Lower lobe of right lung (tissue), 2 donors: ENCODE data around the gene RCAN3. TPM values are rescaled to one million over a fixed set of nuclear protein-coding genes. Genes with fewer than 3 reads are reported as not detected.

Source experiments
- ATAC-seq, 2 donors: fragments of 200-7000 bp; cut with Tn5 transposase; one replicate each; pipeline ENCODE4 v1.9.1; 2020 to 2022; ENCODE audit warnings: mild to moderate bottlenecking in 2 of 2, moderate library complexity in 2 of 2
- DNase-seq: peaks from one replicate; pipeline ENCODE4 v3.0.0-alpha.2; 2020
- H3K27ac ChIP-seq: fragments of 200-600 bp; one replicate; pipeline ENCODE4 v1.8.0; 2022
- H3K27me3 ChIP-seq: fragments of 200-600 bp; one replicate; pipeline ENCODE4 v1.8.0; 2022; ENCODE audit warnings: low read depth
- H3K36me3 ChIP-seq: fragments of 200-600 bp; one replicate; pipeline ENCODE4 v1.8.0; 2022; ENCODE audit warnings: mild to moderate bottlenecking
- H3K4me1 ChIP-seq: fragments of 200-600 bp; one replicate; pipeline ENCODE4 v1.8.0; 2022
- H3K4me3 ChIP-seq: fragments of 200-600 bp; one replicate; pipeline ENCODE4 v1.8.0; 2022; ENCODE audit warnings: mild to moderate bottlenecking
- H3K9me3 ChIP-seq: fragments of 200-600 bp; one replicate; pipeline ENCODE4 v1.8.0; 2022
- CTCF ChIP-seq: fragments of 200-600 bp; IDR thresholded peaks from one replicate; pipeline ENCODE4 v1.8.0; 2022; ENCODE audit warnings: antibody characterized with exemption, mild to moderate bottlenecking
- intact Hi-C: fragments of 100-400 bp; cut with DNase I; formaldehyde crosslinking; loops from one replicate; pipeline ENCODE4 v1.11.0; 2022
- total RNA-seq: library from RNA; stranded (reverse); fragmentation: NEBNext Ultra II Directional; extraction: Animal tissue kit (Norgen Biotek cat#: 25700); gene quantifications from one replicate; pipeline ENCODE4 v1.2.1, GENCODE V29; 2021
- donor health status: DM: no; HTN: yes; CAD: no; lungs with severe emphysema.

RCAN3 gene
- total RNA-seq, 1 donor from 2014 or later = 16.7 TPM

GRCh38 chr1:24575905-24576587 lies 73.4 kb downstream of the RCAN3 start:
- H3K36me3 ChIP-seq = no peaks in the 10 kb centered on the region
- TF ChIP-seq CTCF = no peak
- ATAC-seq (peak; percentile 62 to 73), DNase-seq (no peak)
- H3K9me3 ChIP-seq = no peaks in the 10 kb centered on the region
- intact Hi-C loops = no loop called here
- no peaks in the 10 kb centered on the region for H3K4me1 ChIP-seq
- H3K27me3 ChIP-seq = no peaks in the 10 kb centered on the region
- no peak overlapping the region for H3K4me3 ChIP-seq
- H3K27ac ChIP-seq = no peak overlapping the region

DNA sequence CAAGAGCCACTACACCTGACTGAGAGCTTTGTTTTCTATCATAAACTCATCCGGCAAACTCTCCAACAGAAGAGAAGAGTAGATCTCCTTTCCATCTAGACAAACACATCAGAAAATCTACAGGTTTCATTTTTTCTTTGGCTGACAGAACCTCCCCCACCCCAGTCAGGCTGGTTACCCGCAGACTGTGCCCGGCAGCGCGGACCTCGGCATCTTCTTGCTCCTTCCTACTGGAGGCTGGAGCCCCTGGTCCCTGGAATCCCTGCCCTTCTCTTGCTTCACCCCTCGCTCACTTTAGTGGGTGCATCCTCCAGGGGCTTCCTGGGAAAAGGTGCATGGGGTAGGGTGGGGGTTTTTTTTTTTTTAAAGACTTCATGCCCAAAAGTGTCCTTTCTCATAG lies 76.2 kb downstream of the RCAN3 start:
- no peak overlapping the region for H3K4me3 ChIP-seq

DNA sequence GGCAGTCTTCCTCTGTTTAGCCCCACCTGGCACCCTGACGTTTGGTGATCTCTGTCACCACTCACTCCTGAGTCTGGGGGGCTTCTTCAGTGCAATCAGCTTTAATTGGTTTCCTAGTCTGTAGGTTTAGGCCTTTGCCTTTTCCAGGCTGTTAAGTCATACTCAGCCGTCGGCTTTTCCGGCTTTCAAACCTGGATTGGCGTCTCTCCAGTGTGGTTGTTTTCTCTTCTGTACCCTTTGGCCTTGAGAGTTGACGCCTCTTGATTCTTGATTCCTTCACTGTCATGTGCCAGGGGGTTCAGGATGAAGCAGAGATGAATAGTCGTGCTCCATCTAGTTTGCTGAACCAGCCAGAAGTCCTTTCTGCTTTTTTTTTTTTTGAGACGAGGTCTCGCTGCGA lies 78.1 kb downstream of the RCAN3 start:
- ATAC-seq (no peak), DNase-seq (no peak)
- Histone ChIP-seq H3K36me3 (no peaks in the 10 kb centered on the region), H3K27ac (no peak overlapping the region), H3K27me3 (no peaks in the 10 kb centered on the region), H3K4me1 (no peaks in the 10 kb centered on the region), H3K4me3 (no peak overlapping the region), H3K9me3 (no peaks in the 10 kb centered on the region)
- intact Hi-C loops = no loop called here
- no peak for TF ChIP-seq CTCF

More for the DNA sequence above, 76.2 kb downstream of the RCAN3 start:
- Histone ChIP-seq H3K4me1 (no peaks in the 10 kb centered on the region), H3K36me3 (no peaks in the 10 kb centered on the region), H3K9me3 (no peaks in the 10 kb centered on the region), H3K27me3 (no peaks in the 10 kb centered on the region), H3K27ac (no peak overlapping the region)
- TF ChIP-seq CTCF = no peak
- no peak for ATAC-seq
- DNase-seq = no peak
- intact Hi-C loops = no loop called here

DNA sequence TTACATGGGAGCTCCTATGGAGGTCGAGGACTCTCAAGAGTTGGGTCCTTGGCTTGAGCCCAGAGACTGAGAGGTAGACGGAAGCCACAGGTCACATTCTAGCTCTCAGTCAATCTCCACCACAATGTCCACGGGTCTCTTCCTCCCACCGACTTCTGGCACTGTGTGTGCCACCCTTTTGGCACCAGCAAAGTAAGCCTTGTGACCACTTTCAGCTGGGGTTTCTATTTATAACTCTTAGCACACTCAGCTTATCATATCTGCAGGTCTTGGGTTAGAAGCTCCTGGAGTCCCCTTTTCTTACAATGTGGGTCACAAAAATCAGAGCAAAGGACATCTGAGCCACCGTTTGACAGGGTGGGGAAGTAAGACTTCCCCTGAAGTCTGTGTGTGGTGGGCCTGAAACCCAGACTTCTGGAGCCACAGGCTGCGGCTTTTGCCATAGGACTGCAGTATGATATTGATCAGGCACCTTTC lies 81.6 kb downstream of the RCAN3 start:
- DNase-seq = no peak
- no peak for TF ChIP-seq CTCF
- Histone ChIP-seq H3K36me3 (no peaks in the 10 kb centered on the region), H3K4me3 (no peak overlapping the region), H3K4me1 (peaks cover 4% of the 10 kb centered on the region), H3K27ac (no peak overlapping the region), H3K9me3 (no peaks in the 10 kb centered on the region), H3K27me3 (no peaks in the 10 kb centered on the region)
- intact Hi-C loops = no loop called here
- ATAC-seq = peak; percentile 39 to 66

GRCh38 chr1:24586119-24586518 lies 83.5 kb downstream of the RCAN3 start:
- no peaks in the 10 kb centered on the region for H3K9me3 ChIP-seq
- intact Hi-C loops = no loop called here

More at GRCh38 chr1:24586119-24586518, 83.5 kb downstream of the RCAN3 start:
- no peak overlapping the region for H3K4me3 ChIP-seq
- ATAC-seq (no peak), DNase-seq (no peak)
- no peak for TF ChIP-seq CTCF
- no peaks in the 10 kb centered on the region for H3K27me3 ChIP-seq
- no peaks in the 10 kb centered on the region for H3K36me3 ChIP-seq
- H3K4me1 ChIP-seq = peaks cover 4% of the 10 kb centered on the region
- no peak overlapping the region for H3K27ac ChIP-seq
